HCT116 (cell line): ENCODE results near the gene ZNF236. TPM values are rescaled to one million over a fixed set of nuclear protein-coding genes. Genes with fewer than 3 reads are reported as not detected.

Experiments
- ATAC-seq: fragments of 200-7000 bp; cut with Tn5 transposase; 2 replicates; pipeline ENCODE4 v1.9.1; 2020; ENCODE audit warnings: mild to moderate bottlenecking, moderate library complexity
- BruUV-seq: library from RNA; stranded (reverse); fragments of 400-500 nt; replicated peaks from 2 replicates; lab custom pipeline; 2021; lab: Mats Ljungman, UMichigan
- CTCF ChIA-PET: fragments of 300-600 bp; sonication (Branson Sonifier 250); formaldehyde crosslinking; loops from one replicate; lab custom pipeline; 2021; ENCODE audit warnings: antibody characterized with exemption; lab: Charles Lee
- POLR2A ChIA-PET: fragments of 300-600, 350-600 bp; sonication (Branson Sonifier 250); formaldehyde crosslinking; loops from one replicate; lab custom pipeline; 2021; ENCODE audit warnings: antibody characterized with exemption; lab: Charles Lee
- RAD21 ChIA-PET, 2 experiments: fragments of 300-600 bp; sonication (Branson Sonifier 250); formaldehyde crosslinking; loops; one replicate each; lab custom pipeline; 2023; ENCODE audit warnings: low total read pairs in 2 of 2; ENCODE audit not compliant: uncharacterized antibody in 2 of 2, unreplicated experiment in 2 of 2, low non-redundant PET in 1 of 2; lab: Charles Lee
- DNase-seq: peaks from one replicate; pipeline ENCODE4 v3.0.0-alpha.2; 2010; ENCODE audit warnings: low read depth, low spot score
- H2AFZ ChIP-seq: fragments of 200-600 bp; shearing (Covaris generic), sonication (generic); 2 replicates; pipeline ENCODE4 v1.6.1; 2017; ENCODE audit warnings: low read depth, mixed run types, mixed read lengths, antibody characterized with exemption, low read length; ENCODE audit not compliant: poor library complexity, severe bottlenecking
- H3K27ac ChIP-seq: 2 replicates; pipeline ENCODE4 v1.5.1; 2012; ENCODE audit warnings: low read depth, low read length
- H3K27me3 ChIP-seq: fragments of 200-600 bp; sonication (generic); 2 replicates; pipeline ENCODE4 v1.6.1; 2016; ENCODE audit warnings: mixed run types, low read length, mixed read lengths; ENCODE audit not compliant: insufficient read depth
- H3K36me3 ChIP-seq, 2 experiments: fragments of 200-500 bp in 1 of 2; fragments of 200-600 bp in 1 of 2; sonication (Bioruptor generic) in 1 of 2; sonication (generic) in 1 of 2; 2 replicates each; pipeline versions ENCODE4 v1.5.1 to v1.6.1; 2014 to 2016; ENCODE audit warnings: low read length in 2 of 2, inconsistent platforms in 1 of 2, mixed read lengths in 1 of 2, mixed run types in 1 of 2; ENCODE audit not compliant: insufficient read depth in 2 of 2, control insufficient read depth in 1 of 2
- H3K4me1 ChIP-seq, 2 experiments: fragments of 200-600 bp in 1 of 2; sonication (generic) in 1 of 2; 2 replicates each; pipeline versions ENCODE4 v1.5.1 to v1.6.1; 2012 to 2017; ENCODE audit warnings: low read length in 2 of 2, inconsistent platforms in 1 of 2, mild to moderate bottlenecking in 1 of 2, mixed read lengths in 1 of 2, mixed run types in 1 of 2, moderate library complexity in 1 of 2; ENCODE audit not compliant: insufficient read depth in 2 of 2, control insufficient read depth in 1 of 2
- H3K4me2 ChIP-seq: fragments of 200-600 bp; sonication (generic); 2 replicates; pipeline ENCODE4 v1.6.1; 2017; ENCODE audit warnings: mixed run types, low read length, mixed read lengths
- H3K4me3 ChIP-seq, 2 experiments: fragments of 200-600 bp in 1 of 2; sonication (generic) in 1 of 2; replicated peaks in 1 of 2; 2 replicates each; pipeline ENCODE4 v1.5.1; 2011 to 2016; ENCODE audit warnings: low read length in 2 of 2, control low read depth in 1 of 2, low read depth in 1 of 2, mild to moderate bottlenecking in 1 of 2, mixed read lengths in 1 of 2, mixed run types in 1 of 2
- H3K79me2 ChIP-seq: fragments of 200-600 bp; sonication (generic); 2 replicates; pipeline ENCODE4 v1.6.1; 2017; ENCODE audit warnings: mild to moderate bottlenecking, mixed run types, low read length, moderate library complexity, mixed read lengths; ENCODE audit not compliant: insufficient read depth
- H3K9ac ChIP-seq: fragments of 200-600 bp; sonication (generic); 2 replicates; pipeline ENCODE4 v1.6.1; 2016; ENCODE audit warnings: low read length, mixed read lengths
- H3K9me2 ChIP-seq: fragments of 200-600 bp; sonication (generic), shearing (Covaris generic); 2 replicates; pipeline ENCODE4 v1.6.1; 2017; ENCODE audit warnings: mixed run types, mild to moderate bottlenecking, moderate library complexity; ENCODE audit not compliant: insufficient read depth
- H3K9me3 ChIP-seq, 2 experiments: fragments of 200-500 bp in 1 of 2; fragments of 200-600 bp in 1 of 2; sonication (Bioruptor generic) in 1 of 2; sonication (generic) in 1 of 2; 2 replicates each; pipeline ENCODE4 v1.6.1; 2014 to 2017; ENCODE audit warnings: low read length in 2 of 2, mixed read lengths in 2 of 2, inconsistent platforms in 1 of 2, low read depth in 1 of 2, mild to moderate bottlenecking in 1 of 2, mixed run types in 1 of 2, moderate library complexity in 1 of 2; ENCODE audit not compliant: control insufficient read depth in 1 of 2, insufficient read depth in 1 of 2
- H4K20me1 ChIP-seq: fragments of 200-600 bp; sonication (generic), shearing (Covaris generic); 2 replicates; pipeline ENCODE4 v1.6.1; 2017; ENCODE audit warnings: mixed run types, mild to moderate bottlenecking, moderate library complexity; ENCODE audit not compliant: insufficient read depth
- CBX3 ChIP-seq: IDR thresholded peaks from 2 replicates; pipeline ENCODE4 v1.6.1; 2012; ENCODE audit warnings: low read depth
- CEBPB ChIP-seq: IDR thresholded peaks from 2 replicates; pipeline ENCODE4 v1.6.1; 2012; ENCODE audit warnings: low read depth
- EGR1 ChIP-seq: IDR thresholded peaks from 2 replicates; pipeline ENCODE4 v1.6.1; 2012; ENCODE audit warnings: low read depth
- EZH2phosphoT487 ChIP-seq: fragments of 200-600 bp; IDR thresholded peaks from 2 replicates; pipeline ENCODE4 v1.6.1; 2018; ENCODE audit warnings: antibody characterized with exemption, borderline replicate concordance
- FOSL1 ChIP-seq: IDR thresholded peaks from 2 replicates; pipeline ENCODE4 v1.6.1; 2012; ENCODE audit warnings: low read depth
- POLR2A ChIP-seq: IDR thresholded peaks from 2 replicates; pipeline ENCODE4 v1.7.0; 2011; ENCODE audit warnings: borderline replicate concordance; ENCODE audit not compliant: insufficient read depth, insufficient read length; ENCODE audit errors: extremely low read depth
- POLR2AphosphoS5 ChIP-seq: IDR thresholded peaks from 2 replicates; pipeline ENCODE4 v1.6.1; 2011; ENCODE audit warnings: mild to moderate bottlenecking, low read depth, low read length, moderate library complexity
- SIN3A ChIP-seq: IDR thresholded peaks from 2 replicates; pipeline ENCODE4 v1.6.1; 2012; ENCODE audit warnings: low read depth
- SP1 ChIP-seq: IDR thresholded peaks from 2 replicates; pipeline ENCODE4 v1.6.1; 2012; ENCODE audit warnings: low read depth
- SRF ChIP-seq: IDR thresholded peaks from 2 replicates; pipeline ENCODE4 v1.6.1; 2012; ENCODE audit warnings: low read depth
- TCF7L2 ChIP-seq: IDR thresholded peaks from 2 replicates; pipeline ENCODE4 v1.7.0; 2011; ENCODE audit warnings: borderline replicate concordance, inconsistent platforms; ENCODE audit not compliant: insufficient read depth, insufficient read length; ENCODE audit errors: extremely low read depth
- YY1 ChIP-seq: IDR thresholded peaks from 2 replicates; pipeline ENCODE4 v1.6.1; 2011; ENCODE audit warnings: low read length, low read depth, moderate library complexity, mild to moderate bottlenecking; ENCODE audit not compliant: insufficient replicate concordance; ENCODE audit errors: extremely low read depth
- intact Hi-C: fragments of 100-400 bp; cut with micrococcal nuclease; formaldehyde crosslinking; loops from 2 replicates; pipeline ENCODE4 v1.10.0; 2022
- total RNA-seq: library from RNA; stranded (reverse); gene quantifications from one replicate; pipeline ENCODE4 v1.2.1, GENCODE V29; 2021; ENCODE audit not compliant: unreplicated experiment
- TF ChIP-seq, protein P1 (sequence below), 3 experiments: fragments of 200-600 bp in 1 of 3; sonication (generic) in 1 of 3; IDR thresholded peaks in 2 of 3; conservative IDR thresholded peaks in 1 of 3; 2 replicates each; pipeline ENCODE4 v1.5.1; 2012 to 2017; ENCODE audit warnings: low read depth in 2 of 3, low read length in 2 of 3, antibody characterized with exemption in 1 of 3, borderline replicate concordance in 1 of 3, control low read depth in 1 of 3, mild to moderate bottlenecking in 1 of 3, mixed read lengths in 1 of 3, mixed run types in 1 of 3, moderate library complexity in 1 of 3; ENCODE audit not compliant: insufficient read depth in 1 of 3
- TF ChIP-seq, protein P2 (sequence below): IDR thresholded peaks from 2 replicates; pipeline ENCODE4 v1.6.1; 2012; ENCODE audit warnings: low read depth

The ZNF236 gene
- total RNA-seq, 1 experiment from 2014 or later = 15.0 TPM

DNA sequence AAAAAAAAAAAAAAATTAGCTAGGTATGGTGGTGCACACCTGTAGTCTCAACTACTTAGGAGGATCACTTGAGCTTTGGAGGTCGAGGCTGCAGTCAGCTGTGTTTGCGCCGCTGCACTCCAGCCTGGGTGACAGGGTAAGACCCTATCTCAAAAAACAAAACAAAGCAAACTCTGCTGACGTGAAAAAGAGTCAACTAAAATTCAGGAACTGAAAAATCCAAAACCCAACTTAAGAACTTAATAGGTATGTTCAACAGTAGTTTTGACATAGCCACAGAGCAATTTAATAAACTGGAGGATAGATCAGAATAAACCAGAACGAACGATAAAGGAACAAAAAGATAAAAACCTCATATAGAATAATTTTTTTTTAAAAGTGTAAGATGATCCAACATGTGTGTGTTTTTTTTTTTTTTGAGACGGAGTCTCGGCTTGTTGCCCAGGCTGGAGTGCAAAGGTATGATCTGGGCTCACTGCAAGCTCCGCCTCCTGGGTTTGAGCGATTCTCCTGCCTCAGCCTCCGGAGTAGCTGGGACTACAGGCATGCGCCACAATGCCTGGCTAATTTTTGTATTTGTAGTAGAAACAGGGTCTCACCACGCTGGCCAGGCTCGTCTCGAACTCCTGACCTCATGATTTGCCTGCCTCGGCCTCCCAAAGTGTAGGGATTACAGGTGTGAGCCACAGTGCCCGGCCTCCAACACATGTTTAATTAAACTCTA, 4.3 kb upstream of the ZNF236 start:
- H3K4me2 ChIP-seq = no peak overlapping the region
- no peaks in the 10 kb centered on the region for H3K27me3 ChIP-seq
- H3K27ac ChIP-seq = no peak overlapping the region
- no peak overlapping the region for H2AFZ ChIP-seq
- H3K36me3 ChIP-seq = no peaks in the 10 kb centered on the region
- no peaks in the 10 kb centered on the region for H4K20me1 ChIP-seq
- DNase-seq (no peak), ATAC-seq (no peak)
- intact Hi-C loops = no loop called here
- no TSS peak for BruUV-seq
- H3K9me3 ChIP-seq = no peaks in the 10 kb centered on the region
- H3K4me3 ChIP-seq = no peak overlapping the region
- no peaks in the 10 kb centered on the region for H3K9me2 ChIP-seq
- RAD21 ChIA-PET = no interaction called here
- CTCF ChIA-PET = interaction anchor here (1.5 kb wide), 1 partner anchor 15 kb away, joined by 8 read pairs; no protein-coding TSS in a partner anchor
- TF ChIP-seq YY1 (no peak), EZH2phosphoT487 (no peak), TCF7L2 (no peak), CBX3 (no peak), POLR2AphosphoS5 (no peak), FOSL1 (no peak), SIN3A (no peak), SP1 (no peak), SRF (no peak), CEBPB (no peak), EGR1 (no peak), POLR2A (no peak)
- TF ChIP-seq, protein P1, sequence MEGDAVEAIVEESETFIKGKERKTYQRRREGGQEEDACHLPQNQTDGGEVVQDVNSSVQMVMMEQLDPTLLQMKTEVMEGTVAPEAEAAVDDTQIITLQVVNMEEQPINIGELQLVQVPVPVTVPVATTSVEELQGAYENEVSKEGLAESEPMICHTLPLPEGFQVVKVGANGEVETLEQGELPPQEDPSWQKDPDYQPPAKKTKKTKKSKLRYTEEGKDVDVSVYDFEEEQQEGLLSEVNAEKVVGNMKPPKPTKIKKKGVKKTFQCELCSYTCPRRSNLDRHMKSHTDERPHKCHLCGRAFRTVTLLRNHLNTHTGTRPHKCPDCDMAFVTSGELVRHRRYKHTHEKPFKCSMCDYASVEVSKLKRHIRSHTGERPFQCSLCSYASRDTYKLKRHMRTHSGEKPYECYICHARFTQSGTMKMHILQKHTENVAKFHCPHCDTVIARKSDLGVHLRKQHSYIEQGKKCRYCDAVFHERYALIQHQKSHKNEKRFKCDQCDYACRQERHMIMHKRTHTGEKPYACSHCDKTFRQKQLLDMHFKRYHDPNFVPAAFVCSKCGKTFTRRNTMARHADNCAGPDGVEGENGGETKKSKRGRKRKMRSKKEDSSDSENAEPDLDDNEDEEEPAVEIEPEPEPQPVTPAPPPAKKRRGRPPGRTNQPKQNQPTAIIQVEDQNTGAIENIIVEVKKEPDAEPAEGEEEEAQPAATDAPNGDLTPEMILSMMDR (IDR thresholded peaks at IDR 0.05 in 2 of 3, conservative IDR thresholded peaks at IDR 0.05 in 1 of 3; ENCODE audit: borderline replicate concordance in 1 of 3, insufficient read depth in 1 of 3, low read depth in 2 of 3, low read length in 2 of 3) = no peak
- TF ChIP-seq, protein P2, sequence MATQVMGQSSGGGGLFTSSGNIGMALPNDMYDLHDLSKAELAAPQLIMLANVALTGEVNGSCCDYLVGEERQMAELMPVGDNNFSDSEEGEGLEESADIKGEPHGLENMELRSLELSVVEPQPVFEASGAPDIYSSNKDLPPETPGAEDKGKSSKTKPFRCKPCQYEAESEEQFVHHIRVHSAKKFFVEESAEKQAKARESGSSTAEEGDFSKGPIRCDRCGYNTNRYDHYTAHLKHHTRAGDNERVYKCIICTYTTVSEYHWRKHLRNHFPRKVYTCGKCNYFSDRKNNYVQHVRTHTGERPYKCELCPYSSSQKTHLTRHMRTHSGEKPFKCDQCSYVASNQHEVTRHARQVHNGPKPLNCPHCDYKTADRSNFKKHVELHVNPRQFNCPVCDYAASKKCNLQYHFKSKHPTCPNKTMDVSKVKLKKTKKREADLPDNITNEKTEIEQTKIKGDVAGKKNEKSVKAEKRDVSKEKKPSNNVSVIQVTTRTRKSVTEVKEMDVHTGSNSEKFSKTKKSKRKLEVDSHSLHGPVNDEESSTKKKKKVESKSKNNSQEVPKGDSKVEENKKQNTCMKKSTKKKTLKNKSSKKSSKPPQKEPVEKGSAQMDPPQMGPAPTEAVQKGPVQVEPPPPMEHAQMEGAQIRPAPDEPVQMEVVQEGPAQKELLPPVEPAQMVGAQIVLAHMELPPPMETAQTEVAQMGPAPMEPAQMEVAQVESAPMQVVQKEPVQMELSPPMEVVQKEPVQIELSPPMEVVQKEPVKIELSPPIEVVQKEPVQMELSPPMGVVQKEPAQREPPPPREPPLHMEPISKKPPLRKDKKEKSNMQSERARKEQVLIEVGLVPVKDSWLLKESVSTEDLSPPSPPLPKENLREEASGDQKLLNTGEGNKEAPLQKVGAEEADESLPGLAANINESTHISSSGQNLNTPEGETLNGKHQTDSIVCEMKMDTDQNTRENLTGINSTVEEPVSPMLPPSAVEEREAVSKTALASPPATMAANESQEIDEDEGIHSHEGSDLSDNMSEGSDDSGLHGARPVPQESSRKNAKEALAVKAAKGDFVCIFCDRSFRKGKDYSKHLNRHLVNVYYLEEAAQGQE = no peak
- no peak overlapping the region for H3K9ac ChIP-seq
- peaks cover 43% of the 10 kb centered on the region for H3K79me2 ChIP-seq
- POLR2A ChIA-PET = no interaction called here
- peaks cover 11 to 23% of the 10 kb centered on the region in 2 experiments for H3K4me1 ChIP-seq
